Lung (tissue), 12 donors: ENCODE measurements around the gene WWTR1. TPM values are rescaled to one million over a fixed set of nuclear protein-coding genes. Genes with fewer than 3 reads are reported as not detected.

ENCODE experiments used
- ATAC-seq: fragments of 200-7000 bp; cut with Tn5 transposase; one replicate; pipeline ENCODE4 v1.9.1; 2020; ENCODE audit warnings: moderate number of reproducible peaks; ENCODE audit not compliant: insufficient read depth, low FRiP score
- DNase-seq, 3 donors: peaks; one replicate each; pipeline ENCODE4 v3.0.0-alpha.2; 2013 to 2017
- H3K27ac ChIP-seq, 2 donors: one replicate each; pipeline ENCODE4 v1.5.1; 2013; ENCODE audit warnings: mild to moderate bottlenecking in 2 of 2, moderate library complexity in 2 of 2, control low read depth in 1 of 2, inconsistent platforms in 1 of 2, low read depth in 1 of 2, low read length in 1 of 2
- H3K27me3 ChIP-seq, 3 donors: one replicate each; pipeline ENCODE4 v1.5.1; 2013; ENCODE audit warnings: low read length in 2 of 3; ENCODE audit not compliant: control insufficient read depth in 3 of 3, insufficient read depth in 3 of 3
- H3K36me3 ChIP-seq, 4 donors: one replicate each; pipeline ENCODE4 v1.5.1; 2013; ENCODE audit warnings: low read length in 4 of 4, mild to moderate bottlenecking in 1 of 4, moderate library complexity in 1 of 4; ENCODE audit not compliant: control insufficient read depth in 4 of 4, insufficient read depth in 4 of 4
- H3K4me1 ChIP-seq, 5 donors: one replicate each; pipeline ENCODE4 v1.5.1; 2013; ENCODE audit warnings: low read length in 5 of 5, mild to moderate bottlenecking in 2 of 5, moderate library complexity in 1 of 5; ENCODE audit not compliant: control insufficient read depth in 5 of 5, insufficient read depth in 5 of 5
- H3K4me3 ChIP-seq: one replicate; pipeline ENCODE4 v1.5.1; 2013; ENCODE audit warnings: mild to moderate bottlenecking, control low read depth, moderate library complexity
- H3K9ac ChIP-seq, 2 donors: one replicate each; pipeline ENCODE4 v1.5.1; 2013; ENCODE audit warnings: low read length in 2 of 2, control low read depth in 1 of 2; ENCODE audit not compliant: insufficient read depth in 1 of 2
- H3K9me3 ChIP-seq, 4 donors: one replicate each; pipeline ENCODE4 v1.5.1; 2013; ENCODE audit warnings: low read length in 3 of 4, mild to moderate bottlenecking in 1 of 4, moderate library complexity in 1 of 4; ENCODE audit not compliant: control insufficient read depth in 4 of 4, insufficient read depth in 3 of 4
- WGBS, 2 donors: extraction: QIAGEN DNeasy Blood & Tissue Kit; methylation state at CpG; one replicate each; pipeline ENCODE4 v1.1.7; 2013; 5-methylcytosine and 5-hydroxymethylcytosine counted together
- polyA plus RNA-seq, 2 donors: library from polyadenylated mRNA; stranded (reverse); fragments of 200-250 nt; gene quantifications; one replicate each; pipeline ENCODE4 v1.2.1, GENCODE V29; 2013
- total RNA-seq, 2 donors: library from RNA; depleted of rRNA in 1 of 2; stranded (reverse); fragments of >200 nt in 1 of 2; gene quantifications; one replicate each; pipeline ENCODE4 v1.2.1, GENCODE V29; 2014 to 2021
- TF ChIP-seq, protein P1 (sequence below): IDR thresholded peaks from 2 replicates; pipeline ENCODE4 v1.5.1; 2012; ENCODE audit warnings: mild to moderate bottlenecking; ENCODE audit errors: control extremely low read depth, extremely low read depth
- donor health status: control.
- donor health status: control.
- donor health status: Bipolar disorder and iron deficiency.
- donor health status: healthy.
- donor health status: DM: yes; HTN: yes; CAD: no.

Gene WWTR1
- total and polyA plus RNA-seq, 4 donors = 29.3 to 186 (median 63.4) TPM

DNA sequence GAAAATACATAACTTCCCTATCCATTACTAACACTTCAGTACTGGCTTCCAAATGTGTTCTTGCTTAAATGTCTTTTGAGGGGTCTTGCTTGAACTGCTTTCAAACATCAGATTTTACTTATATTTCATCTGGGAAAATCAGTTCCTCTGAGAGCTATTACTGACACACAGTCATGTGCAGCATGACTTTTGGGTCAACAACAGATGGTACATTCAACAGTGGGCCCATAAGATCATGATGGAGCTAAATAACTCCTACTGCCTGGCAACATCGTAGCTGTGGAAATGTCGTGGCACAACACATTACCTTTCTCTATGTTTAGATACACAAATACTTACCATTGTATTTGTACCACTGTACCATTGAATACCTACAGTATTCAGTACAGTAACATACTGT is 43.8 kb downstream of the WWTR1 start:
- TF ChIP-seq, protein P1, sequence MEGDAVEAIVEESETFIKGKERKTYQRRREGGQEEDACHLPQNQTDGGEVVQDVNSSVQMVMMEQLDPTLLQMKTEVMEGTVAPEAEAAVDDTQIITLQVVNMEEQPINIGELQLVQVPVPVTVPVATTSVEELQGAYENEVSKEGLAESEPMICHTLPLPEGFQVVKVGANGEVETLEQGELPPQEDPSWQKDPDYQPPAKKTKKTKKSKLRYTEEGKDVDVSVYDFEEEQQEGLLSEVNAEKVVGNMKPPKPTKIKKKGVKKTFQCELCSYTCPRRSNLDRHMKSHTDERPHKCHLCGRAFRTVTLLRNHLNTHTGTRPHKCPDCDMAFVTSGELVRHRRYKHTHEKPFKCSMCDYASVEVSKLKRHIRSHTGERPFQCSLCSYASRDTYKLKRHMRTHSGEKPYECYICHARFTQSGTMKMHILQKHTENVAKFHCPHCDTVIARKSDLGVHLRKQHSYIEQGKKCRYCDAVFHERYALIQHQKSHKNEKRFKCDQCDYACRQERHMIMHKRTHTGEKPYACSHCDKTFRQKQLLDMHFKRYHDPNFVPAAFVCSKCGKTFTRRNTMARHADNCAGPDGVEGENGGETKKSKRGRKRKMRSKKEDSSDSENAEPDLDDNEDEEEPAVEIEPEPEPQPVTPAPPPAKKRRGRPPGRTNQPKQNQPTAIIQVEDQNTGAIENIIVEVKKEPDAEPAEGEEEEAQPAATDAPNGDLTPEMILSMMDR = no peak
- Histone ChIP-seq H3K4me3 (no peak overlapping the region), H3K9ac (no peak overlapping the region), H3K27ac (no peak overlapping the region), H3K36me3 (peaks cover 0 to 2% (median 0%) of the 10 kb centered on the region in 4 donors), H3K9me3 (peaks cover 0 to 2% (median 0%) of the 10 kb centered on the region in 4 donors), H3K27me3 (no peaks in the 10 kb centered on the region), H3K4me1 (peaks cover 0 to 28% (median 8%) of the 10 kb centered on the region in 5 donors)
- 82 to 86% methylated on average over 2 of the region's 2 CpGs for WGBS, 2 donors
- ATAC-seq (no peak), DNase-seq (no peak)

DNA sequence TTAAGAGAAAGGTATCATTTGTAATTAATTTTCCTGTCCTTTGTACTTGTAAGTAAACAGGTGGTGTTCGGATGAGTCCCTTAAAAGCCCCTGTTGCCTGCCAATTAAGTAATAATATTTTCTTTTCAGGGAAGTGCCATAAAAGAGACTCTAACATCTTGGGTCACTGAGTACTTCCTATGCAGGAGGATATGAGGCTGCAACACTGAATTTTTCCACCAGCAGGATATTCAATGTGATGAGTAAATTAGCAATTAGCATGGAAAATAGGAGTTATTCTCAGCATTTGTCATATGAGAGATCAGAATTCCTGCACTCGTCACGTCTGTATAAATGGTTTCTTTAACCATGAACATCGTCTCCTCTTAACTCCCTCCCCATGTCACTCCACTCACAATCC is 45.4 kb downstream of the WWTR1 start:
- ATAC-seq = no peak
- Histone ChIP-seq H3K4me3 (no peak overlapping the region), H3K4me1 (peaks cover 0 to 28% (median 8%) of the 10 kb centered on the region in 5 donors), H3K36me3 (peaks cover 0 to 2% (median 0%) of the 10 kb centered on the region in 4 donors), H3K9me3 (no peaks in the 10 kb centered on the region), H3K9ac (no peak overlapping the region), H3K27me3 (no peaks in the 10 kb centered on the region), H3K27ac (no peak overlapping the region)
- no peak for DNase-seq
- TF ChIP-seq, protein P1 = no peak
- WGBS, 2 donors = 82 to 89% methylated on average over 4 of the region's 4 CpGs

DNA sequence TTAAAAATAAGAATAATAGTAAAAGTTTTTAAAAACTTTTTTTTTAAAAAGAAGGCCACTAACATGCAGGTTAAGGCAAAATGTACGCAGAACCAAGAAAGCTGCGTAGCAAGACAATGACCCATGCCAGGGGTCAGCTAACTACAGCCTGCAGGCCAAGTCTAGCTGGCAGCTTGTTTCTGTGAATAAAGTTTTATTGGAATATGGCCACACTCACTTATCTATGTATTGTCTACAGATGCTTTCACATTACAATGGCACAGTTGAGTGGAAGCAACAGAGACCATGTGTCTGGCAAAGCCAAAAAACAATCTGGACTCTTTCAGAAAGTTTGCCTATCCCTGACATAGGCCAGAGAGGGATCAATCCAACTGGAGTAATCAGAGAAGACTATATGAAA is 46.7 kb downstream of the WWTR1 start:
- H3K9ac ChIP-seq = no peak overlapping the region
- WGBS, 2 donors = 89 to 94% methylated on average over 2 of the region's 2 CpGs
- TF ChIP-seq, protein P1 = no peak
- H3K27me3 ChIP-seq = no peaks in the 10 kb centered on the region
- no peaks in the 10 kb centered on the region for H3K9me3 ChIP-seq
- ATAC-seq (no peak), DNase-seq (no peak)
- no peaks in the 10 kb centered on the region for H3K36me3 ChIP-seq
- H3K4me1 ChIP-seq = peaks cover 0 to 23% (median 8%) of the 10 kb centered on the region in 5 donors
- no peak overlapping the region for H3K4me3 ChIP-seq
- H3K27ac ChIP-seq = no peak overlapping the region
